Measurements from ENCODE around the gene DGUOK.

The DGUOK gene

GRCh38 chr2:73998451-73998850 is 71.8 kb downstream of the DGUOK start:
- peak; percentile 39 for DNase-seq (ENCODE audit: low spot score)

DNA sequence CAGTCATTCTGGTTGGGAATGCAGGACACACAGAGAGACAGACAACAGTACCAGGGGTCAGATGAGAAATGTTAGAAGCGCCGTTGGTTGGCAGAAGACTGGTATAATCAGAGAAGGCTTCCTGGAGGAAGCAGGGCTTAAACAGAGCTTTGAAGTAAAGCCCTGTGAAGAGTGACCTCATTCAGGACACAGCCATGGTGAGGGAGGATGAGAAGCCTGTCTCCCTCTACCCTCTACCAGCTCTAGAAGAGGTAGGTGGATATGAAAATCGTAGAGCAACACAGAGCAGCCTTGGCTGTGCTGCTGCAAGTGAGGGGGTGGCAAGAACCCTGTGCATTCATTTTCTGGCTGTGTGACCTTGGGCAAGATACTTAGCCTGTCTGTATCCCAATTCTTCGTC is 72.3 kb downstream of the DGUOK start:
- DNase-seq (ENCODE audit: low spot score): no peak

- no peak for DNase-seq (ENCODE audit: low spot score)
Observed at GRCh38 chr2:73999881-74000597, 73.4 kb downstream of the DGUOK start.

DNA sequence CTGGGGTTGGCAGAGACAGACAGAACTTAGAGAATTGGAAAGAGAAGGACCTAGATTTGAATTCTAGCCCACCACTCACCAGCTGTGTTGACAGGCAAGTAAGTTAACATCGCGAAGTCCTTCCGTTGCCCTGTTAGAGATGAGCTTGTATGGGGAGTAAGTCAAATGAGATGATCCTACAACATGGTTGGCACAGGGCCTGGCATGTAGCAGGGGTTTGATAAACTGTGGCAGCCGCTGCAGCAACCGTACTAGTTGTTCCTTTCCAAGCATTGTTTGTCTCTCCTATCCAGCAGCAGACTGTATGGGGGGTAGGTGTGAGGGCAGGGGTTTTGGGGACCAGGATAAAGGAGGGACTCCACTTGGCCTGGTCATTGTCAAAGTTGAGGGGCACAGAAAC is 74.0 kb downstream of the DGUOK start:
- no peak for DNase-seq (ENCODE audit: low spot score)

DNA sequence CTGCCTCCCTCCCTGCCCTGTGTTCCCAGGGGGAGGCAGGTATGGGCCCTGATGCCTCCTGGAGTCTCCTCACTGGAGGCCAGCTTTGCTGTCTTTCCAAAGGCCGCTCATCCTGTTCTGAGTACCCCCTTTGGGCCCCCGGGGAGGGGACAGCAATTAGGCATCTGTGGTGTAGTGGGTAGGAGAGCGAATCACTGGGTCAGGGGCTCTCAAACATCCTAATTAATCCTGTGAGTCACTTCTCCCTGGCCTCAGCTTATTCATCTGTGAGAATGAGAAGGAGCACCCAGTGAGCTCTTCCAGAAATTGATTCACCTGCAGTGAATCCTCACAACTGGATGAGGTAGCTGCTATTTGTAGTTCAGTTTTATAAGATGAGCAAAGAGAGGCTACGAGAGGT is 74.4 kb downstream of the DGUOK start:
- DNase-seq (ENCODE audit: low spot score): no peak

- DNase-seq (ENCODE audit: low spot score): no peak
Observed at GRCh38 chr2:74001781-74002504, 75.3 kb downstream of the DGUOK start.

DNA sequence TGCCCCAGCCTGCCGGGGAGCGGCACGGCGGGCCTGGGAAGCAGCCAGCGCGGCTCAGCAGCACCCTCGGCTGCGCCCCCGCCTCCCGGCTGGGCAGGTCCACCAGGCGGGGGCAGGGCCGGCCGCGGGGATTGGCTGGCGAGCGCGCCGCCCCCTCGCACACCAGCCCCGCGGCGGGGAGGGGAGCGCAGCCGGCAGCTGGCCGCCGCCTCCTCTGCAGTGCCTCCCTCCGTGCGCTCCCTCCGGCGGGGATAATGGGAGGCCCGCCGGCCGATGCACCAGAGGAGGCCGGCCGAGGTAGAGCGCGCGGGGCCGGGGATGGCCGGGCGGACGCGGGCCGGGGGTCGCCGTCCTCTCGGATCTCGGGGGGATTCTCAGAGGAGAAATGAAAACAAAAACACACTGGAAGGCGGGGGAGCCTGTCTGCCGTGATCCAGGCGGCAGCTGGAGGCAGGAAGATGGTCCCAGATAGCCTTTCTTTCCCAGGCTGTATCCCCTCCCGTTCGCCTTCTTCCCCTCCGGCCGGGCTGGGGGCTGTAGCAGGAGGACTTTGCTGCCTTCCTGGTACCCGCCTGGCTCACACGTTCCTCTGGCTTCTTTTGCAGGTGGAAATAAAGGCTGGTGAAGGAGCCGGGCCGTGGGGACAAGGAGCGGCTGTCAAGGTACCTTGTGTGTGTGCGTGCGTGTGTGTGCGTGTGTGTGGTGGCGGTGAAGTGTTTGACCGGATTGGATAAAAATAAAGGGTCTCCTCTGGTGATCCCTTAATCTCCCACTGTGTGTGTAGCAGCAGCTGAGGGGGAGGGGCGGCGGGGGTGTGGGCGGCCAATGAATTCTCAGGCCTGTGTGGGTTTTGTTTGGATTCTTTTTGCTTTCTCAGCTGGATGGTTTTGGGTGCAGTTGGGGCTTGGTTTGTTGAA is 76.1 kb downstream of the DGUOK start:
- DNase-seq (ENCODE audit: low spot score): peak; percentile 74

DNA sequence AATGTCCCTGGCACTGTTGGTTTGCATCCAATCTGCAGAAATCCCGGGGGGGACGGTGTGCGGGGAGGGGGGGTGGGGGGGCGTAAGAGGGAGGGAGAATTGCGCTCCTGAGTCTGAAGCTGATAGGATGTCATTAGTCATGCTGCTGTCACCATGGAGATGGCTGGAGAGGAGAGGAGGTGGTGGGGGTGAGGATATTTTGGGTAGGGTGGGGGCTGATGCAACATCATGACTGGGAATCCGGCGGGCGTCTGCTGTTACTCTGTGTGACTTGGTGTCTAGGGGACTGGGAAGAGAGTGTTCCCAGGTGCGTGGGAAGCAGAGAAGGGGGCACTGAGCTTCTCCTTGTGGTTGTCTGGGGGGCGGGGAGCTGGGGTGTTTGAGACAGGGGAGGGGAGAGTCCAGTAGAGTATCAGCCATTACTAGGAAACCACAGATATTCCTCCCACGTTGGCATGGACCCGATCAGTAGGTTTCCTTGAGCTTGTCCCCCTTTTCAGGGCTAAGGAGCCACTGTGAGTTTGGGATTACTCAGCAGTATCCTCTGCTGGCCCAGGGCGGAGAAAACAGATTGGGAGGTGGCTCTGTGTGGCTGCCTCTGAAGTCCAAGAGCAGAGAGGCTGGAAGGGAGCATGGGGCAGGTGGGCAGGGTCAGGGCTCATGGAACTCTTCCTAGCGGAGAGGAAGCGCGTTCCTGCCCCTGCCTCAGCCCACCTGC is 77.0 kb downstream of the DGUOK start:
- no peak for DNase-seq (ENCODE audit: low spot score)

DNA sequence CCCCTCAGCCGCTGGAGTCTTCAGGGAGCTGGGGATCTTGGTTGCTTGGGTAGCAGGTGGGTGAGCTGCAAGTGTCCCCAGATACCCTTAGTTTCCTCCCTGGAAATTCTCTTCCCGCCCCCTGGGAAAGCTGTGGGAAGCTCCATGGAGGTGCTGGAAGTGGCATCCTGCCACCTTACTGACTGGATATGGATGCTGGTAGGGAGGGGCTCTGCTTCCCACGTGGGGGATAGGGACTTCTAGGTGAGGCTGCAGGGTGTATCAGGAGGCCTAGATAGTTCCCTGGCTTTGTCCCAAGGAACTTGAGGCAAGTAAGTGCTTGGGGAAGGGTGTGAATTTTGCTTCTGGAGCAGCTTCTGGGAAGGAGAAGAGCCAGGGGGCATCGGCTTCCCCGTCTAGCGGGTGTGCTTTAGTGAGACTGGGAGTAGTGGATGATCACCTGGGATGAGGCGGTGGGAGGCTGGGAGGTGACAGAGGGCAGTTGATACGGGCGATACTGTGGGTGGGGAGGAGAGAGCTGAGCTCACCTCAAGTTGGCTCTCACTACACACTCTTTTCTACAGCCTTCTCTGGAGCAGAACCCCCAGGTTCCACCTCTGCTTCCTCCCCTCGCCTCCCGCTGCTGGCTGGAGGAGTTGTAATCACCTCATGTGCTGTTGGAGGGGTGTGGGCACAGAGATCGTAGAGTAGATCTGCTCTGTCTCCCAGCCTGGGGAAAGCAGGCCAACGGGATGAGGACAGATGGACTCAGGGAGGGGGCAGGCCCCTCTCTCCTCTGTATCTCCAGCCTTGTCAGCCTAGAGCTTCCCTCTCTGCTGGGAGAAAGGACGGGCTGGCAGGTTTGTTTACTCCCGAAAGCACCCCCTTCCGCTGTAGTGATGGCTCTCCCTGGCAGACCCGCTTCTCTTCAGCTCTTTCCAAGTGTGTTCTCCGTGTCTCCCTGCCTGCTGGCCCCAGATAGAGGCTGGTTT is 77.8 kb downstream of the DGUOK start:
- no peak for DNase-seq (ENCODE audit: low spot score)

DNA sequence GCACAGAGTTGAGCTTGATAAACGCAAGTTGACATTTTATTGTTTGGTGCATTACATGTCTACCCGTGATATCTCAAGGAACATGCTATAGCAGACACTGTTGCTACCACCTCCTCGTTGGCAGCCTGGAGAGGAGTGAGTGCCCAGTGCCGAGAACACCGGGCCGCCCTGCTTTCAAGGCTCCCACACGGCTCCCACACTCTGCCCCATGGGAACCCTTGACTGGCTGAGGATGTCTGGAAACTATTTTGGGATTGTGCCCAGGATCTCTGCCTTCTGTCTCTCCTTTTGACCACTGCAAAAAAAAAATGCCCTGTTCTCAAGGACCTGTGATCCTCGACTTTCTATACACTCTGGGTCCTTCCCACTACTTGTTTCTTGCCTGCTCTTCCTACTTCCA is 79.1 kb downstream of the DGUOK start:
- no peak for DNase-seq (ENCODE audit: low spot score)

DNA sequence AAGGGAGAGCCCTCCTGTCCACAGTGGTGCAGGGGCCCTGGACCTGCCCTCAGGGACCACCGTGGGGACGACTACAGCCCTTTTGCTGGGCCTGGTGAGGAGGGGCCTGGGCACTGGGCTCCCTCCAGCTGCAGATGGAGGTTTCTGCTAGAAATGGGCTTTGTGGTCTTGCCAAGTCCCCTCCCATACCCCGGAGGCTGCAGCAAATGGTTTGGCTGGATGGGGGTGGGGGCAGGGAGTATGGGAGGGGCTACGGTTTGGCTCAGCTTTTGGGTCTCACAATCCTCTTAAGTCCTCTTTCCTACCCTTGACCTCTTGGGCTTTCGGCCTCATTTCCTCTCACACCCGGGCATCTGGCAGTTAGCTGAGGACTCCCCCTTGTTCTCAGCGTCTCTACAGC is 79.8 kb downstream of the DGUOK start:
- no peak for DNase-seq (ENCODE audit: low spot score)

- DNase-seq (ENCODE audit: low spot score): no peak
Observed at GRCh38 chr2:74007121-74007520, 80.4 kb downstream of the DGUOK start.

- DNase-seq (ENCODE audit: low spot score): no peak
Observed at GRCh38 chr2:74007711-74008110, 81.0 kb downstream of the DGUOK start.

Data from CD4-positive, alpha-beta T cell treated with Interleukin-6 at 100 ng/mL for 8 hours (primary cell).